HepG2 (cell line): ENCODE measurements around the gene RIPOR3. TPM values are rescaled to one million over a fixed set of nuclear protein-coding genes. Genes with fewer than 3 reads are reported as not detected.
A peak's percentile ranks its signal among the peaks of the same experiment; 100 is the strongest.

Source experiments
- CBX1 ChIP-seq: IDR thresholded peaks from one replicate; pipeline ENCODE4 v1.6.1; 2016; ENCODE audit warnings: antibody characterized with exemption, low read depth
- GATA4 ChIP-seq: sonication (generic); IDR thresholded peaks from 2 replicates; pipeline ENCODE4 v1.6.1; 2016; ENCODE audit warnings: antibody characterized with exemption, low read depth, borderline replicate concordance
- KLF6 ChIP-seq: IDR thresholded peaks from 2 replicates; pipeline ENCODE4 v1.8.0; 2016; ENCODE audit warnings: missing biosample characterization, missing genetic modification reagents
- MIER2 ChIP-seq: IDR thresholded peaks from 2 replicates; pipeline ENCODE4 v1.6.1; 2016; ENCODE audit warnings: missing biosample characterization, missing genetic modification reagents
- NFE2L1 ChIP-seq: sonication (generic); formaldehyde crosslinking; IDR thresholded peaks from 2 replicates; pipeline ENCODE4 v1.4.0; 2020; ENCODE audit warnings: missing genetic modification reagents, mild to moderate bottlenecking, borderline replicate concordance
- RXRA ChIP-seq: sonication (generic); formaldehyde crosslinking; IDR thresholded peaks from 2 replicates; pipeline ENCODE4 v1.5.1; 2020; ENCODE audit warnings: missing genetic modification reagents
- SALL1 ChIP-seq: sonication (generic); formaldehyde crosslinking; IDR thresholded peaks from 2 replicates; pipeline ENCODE4 v1.8.0; 2022; ENCODE audit warnings: mild to moderate bottlenecking, missing genetic modification reagents
- SIN3B ChIP-seq: fragments of 150-350 bp; IDR thresholded peaks from 2 replicates; pipeline ENCODE4 v1.6.1; 2014; ENCODE audit warnings: low read length
- TGIF2 ChIP-seq: IDR thresholded peaks from 2 replicates; pipeline ENCODE4 v1.6.1; 2016; ENCODE audit warnings: control low read depth, missing compliant biosample characterization
- XRCC5 ChIP-seq: fragments of 200-400 bp; formaldehyde crosslinking; optimal IDR thresholded peaks from 2 replicates; pipeline ENCODE3; 2017; ENCODE audit warnings: mild to moderate bottlenecking, low read length
- ZFP41 ChIP-seq: sonication (generic); formaldehyde crosslinking; IDR thresholded peaks from 2 replicates; pipeline ENCODE4 v1.4.0; 2020; ENCODE audit warnings: mild to moderate bottlenecking, missing genetic modification reagents, borderline replicate concordance
- ZNF235 ChIP-seq: sonication (generic); formaldehyde crosslinking; IDR thresholded peaks from 2 replicates; pipeline ENCODE4 v1.8.1; 2023; ENCODE audit warnings: mild to moderate bottlenecking, missing genetic modification reagents, borderline replicate concordance
- ZNF251 ChIP-seq: sonication (generic); formaldehyde crosslinking; IDR thresholded peaks from 2 replicates; pipeline ENCODE4 v1.9.0; 2021; ENCODE audit warnings: mild to moderate bottlenecking, missing genetic modification reagents
- ZNF263 ChIP-seq: sonication (generic); formaldehyde crosslinking; IDR thresholded peaks from 2 replicates; pipeline ENCODE4 v1.4.0; 2020; ENCODE audit warnings: missing genetic modification reagents
- ZNF350 ChIP-seq: sonication (generic); formaldehyde crosslinking; IDR thresholded peaks from 2 replicates; pipeline ENCODE4 v1.4.0; 2020; ENCODE audit warnings: mild to moderate bottlenecking, low read depth, missing genetic modification reagents, borderline replicate concordance
- ZNF678 ChIP-seq: sonication (generic); formaldehyde crosslinking; IDR thresholded peaks from 2 replicates; pipeline ENCODE4 v1.4.0; 2020; ENCODE audit warnings: mild to moderate bottlenecking, missing genetic modification reagents
- ZNF747 ChIP-seq: sonication (generic); formaldehyde crosslinking; IDR thresholded peaks from 2 replicates; pipeline ENCODE4 v1.8.1; 2023; ENCODE audit warnings: missing genetic modification reagents, mild to moderate bottlenecking, borderline replicate concordance
- ZNF788 ChIP-seq: sonication (generic); formaldehyde crosslinking; IDR thresholded peaks from 2 replicates; pipeline ENCODE4 v1.5.0; 2020; ENCODE audit warnings: mild to moderate bottlenecking, missing genetic modification reagents, borderline replicate concordance
- polyA plus RNA-seq, 8 experiments: library from polyadenylated mRNA; depleted of rRNA in 3 of 8; stranded (reverse) in 7 of 8; unstranded in 1 of 8; fragments of >200 nt; fragmentation: Illumina TruSeq in 4 of 8; extraction: Trizol in 4 of 8; gene quantifications; 2 replicates each; pipeline versions ENCODE4 v1.2.1 to v1.2.3, GENCODE V29; 2011 to 2016; ENCODE audit warnings: low read depth in 4 of 8, missing spikeins in 1 of 8, mixed read lengths in 1 of 8; ENCODE audit not compliant: insufficient read depth in 1 of 8
- total RNA-seq, 5 experiments: library from RNA; depleted of rRNA; stranded (reverse); fragments of >200 nt; fragmentation: Illumina TruSeq; extraction: Trizol; gene quantifications; 2 replicates each; pipeline ENCODE4 v1.2.3, GENCODE V29; 2016; ENCODE audit warnings: low read depth in 1 of 5
- TF ChIP-seq, protein P1 (sequence below): sonication (generic); formaldehyde crosslinking; IDR thresholded peaks from 2 replicates; pipeline ENCODE4 v1.4.0; 2020; ENCODE audit warnings: mild to moderate bottlenecking, missing genetic modification reagents
- TF ChIP-seq, protein P2 (sequence below): sonication (generic); formaldehyde crosslinking; IDR thresholded peaks from 2 replicates; pipeline ENCODE4 v1.5.0; 2020; ENCODE audit warnings: mild to moderate bottlenecking, missing genetic modification reagents, moderate library complexity
- TF ChIP-seq, protein P3 (sequence below): sonication (generic); formaldehyde crosslinking; IDR thresholded peaks from 2 replicates; pipeline ENCODE4 v1.5.0; 2020; ENCODE audit warnings: mild to moderate bottlenecking, missing genetic modification reagents, borderline replicate concordance
- TF ChIP-seq, protein P4 (sequence below): sonication (generic); formaldehyde crosslinking; IDR thresholded peaks from 2 replicates; pipeline ENCODE4 v1.4.0; 2020; ENCODE audit warnings: mild to moderate bottlenecking, missing genetic modification reagents, borderline replicate concordance
- TF ChIP-seq, protein P5 (sequence below): sonication (generic); formaldehyde crosslinking; conservative IDR thresholded peaks from 2 replicates; pipeline ENCODE4 v1.4.0; 2020; ENCODE audit warnings: missing genetic modification reagents

The RIPOR3 gene
- total and polyA plus RNA-seq, 2 of the 13 experiments (the other 11 are each of a cell fraction or from before 2014, with no cell fraction given): 0.18 TPM; not detected in 1

DNA sequence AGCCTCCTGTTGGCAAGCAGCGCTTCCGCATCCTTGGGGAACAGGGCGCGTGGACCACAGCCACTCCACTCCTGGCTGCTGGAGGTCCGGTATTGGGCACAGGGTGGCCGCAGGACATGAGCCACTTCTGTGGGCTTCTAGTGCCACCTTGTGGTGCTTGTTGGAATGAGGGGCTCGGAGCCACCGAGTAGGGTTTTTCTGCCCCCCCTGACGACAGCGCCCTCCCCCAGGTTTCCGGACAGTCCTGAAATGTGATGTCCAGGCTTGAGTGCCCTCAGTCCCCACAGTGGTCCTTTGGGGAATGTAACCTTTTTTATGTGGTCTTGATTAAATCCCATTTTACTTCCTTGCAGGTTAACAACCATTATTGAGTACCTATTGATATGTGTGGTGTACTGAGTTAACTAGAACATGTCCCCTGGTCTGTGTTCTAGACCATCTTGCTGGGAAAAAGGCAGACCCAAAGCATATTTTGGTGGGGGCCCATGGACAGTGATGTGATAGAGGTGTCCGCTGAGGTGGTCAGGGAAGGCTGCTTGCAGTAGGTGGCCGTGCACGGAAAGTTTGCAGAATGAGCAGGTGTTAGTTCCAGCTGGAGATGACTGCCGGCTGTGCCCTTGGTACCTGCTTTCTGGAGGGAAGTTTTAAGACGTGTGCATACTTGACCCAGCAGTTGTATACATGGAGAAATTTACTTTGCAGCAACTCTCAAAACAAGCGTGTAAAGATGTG is 111.2 kb downstream of the RIPOR3 start (continued):
- TF ChIP-seq ZNF747 (CRISPR knock-in tag) (no peak), GATA4 (no peak), SIN3B (0 out of 2 replicates have a peak, but pooled peaks have one; percentile 17), RXRA (CRISPR knock-in tag) (peak; percentile 63), ZNF235 (CRISPR knock-in tag) (0 out of 2 replicates have a peak, but pooled peaks have one; percentile 59), ZNF788 (peak; percentile 39; the same call in 1 of the 2 replicates), ZNF350 (CRISPR knock-in tag) (peak; percentile 80; the same call in 1 of the 2 replicates), ZNF251 (CRISPR knock-in tag) (no peak), CBX1 (peak; percentile 54), NFE2L1 (CRISPR knock-in tag) (no peak), KLF6 (CRISPR knock-in tag) (no peak), TGIF2 (0 out of 2 replicates have a peak, but pooled peaks have one; percentile 44), MIER2 (CRISPR knock-in tag) (peak; percentile 20; the same call in 1 of the 2 replicates), XRCC5 (peak; percentile 92), SALL1 (CRISPR knock-in tag) (peak; percentile 62), ZFP41 (CRISPR knock-in tag) (no peak; the same call in 1 of the 2 replicates), ZNF678 (CRISPR knock-in tag) (no peak), ZNF263 (CRISPR knock-in tag) (no peak)
- TF ChIP-seq, protein P1, sequence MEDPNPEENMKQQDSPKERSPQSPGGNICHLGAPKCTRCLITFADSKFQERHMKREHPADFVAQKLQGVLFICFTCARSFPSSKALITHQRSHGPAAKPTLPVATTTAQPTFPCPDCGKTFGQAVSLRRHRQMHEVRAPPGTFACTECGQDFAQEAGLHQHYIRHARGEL (CRISPR knock-in tag): peak; percentile 76; the same call in 1 of the 2 replicates
- TF ChIP-seq, protein P2, sequence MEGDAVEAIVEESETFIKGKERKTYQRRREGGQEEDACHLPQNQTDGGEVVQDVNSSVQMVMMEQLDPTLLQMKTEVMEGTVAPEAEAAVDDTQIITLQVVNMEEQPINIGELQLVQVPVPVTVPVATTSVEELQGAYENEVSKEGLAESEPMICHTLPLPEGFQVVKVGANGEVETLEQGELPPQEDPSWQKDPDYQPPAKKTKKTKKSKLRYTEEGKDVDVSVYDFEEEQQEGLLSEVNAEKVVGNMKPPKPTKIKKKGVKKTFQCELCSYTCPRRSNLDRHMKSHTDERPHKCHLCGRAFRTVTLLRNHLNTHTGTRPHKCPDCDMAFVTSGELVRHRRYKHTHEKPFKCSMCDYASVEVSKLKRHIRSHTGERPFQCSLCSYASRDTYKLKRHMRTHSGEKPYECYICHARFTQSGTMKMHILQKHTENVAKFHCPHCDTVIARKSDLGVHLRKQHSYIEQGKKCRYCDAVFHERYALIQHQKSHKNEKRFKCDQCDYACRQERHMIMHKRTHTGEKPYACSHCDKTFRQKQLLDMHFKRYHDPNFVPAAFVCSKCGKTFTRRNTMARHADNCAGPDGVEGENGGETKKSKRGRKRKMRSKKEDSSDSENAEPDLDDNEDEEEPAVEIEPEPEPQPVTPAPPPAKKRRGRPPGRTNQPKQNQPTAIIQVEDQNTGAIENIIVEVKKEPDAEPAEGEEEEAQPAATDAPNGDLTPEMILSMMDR (CRISPR knock-in tag): peak; percentile 99
- TF ChIP-seq, protein P3, sequence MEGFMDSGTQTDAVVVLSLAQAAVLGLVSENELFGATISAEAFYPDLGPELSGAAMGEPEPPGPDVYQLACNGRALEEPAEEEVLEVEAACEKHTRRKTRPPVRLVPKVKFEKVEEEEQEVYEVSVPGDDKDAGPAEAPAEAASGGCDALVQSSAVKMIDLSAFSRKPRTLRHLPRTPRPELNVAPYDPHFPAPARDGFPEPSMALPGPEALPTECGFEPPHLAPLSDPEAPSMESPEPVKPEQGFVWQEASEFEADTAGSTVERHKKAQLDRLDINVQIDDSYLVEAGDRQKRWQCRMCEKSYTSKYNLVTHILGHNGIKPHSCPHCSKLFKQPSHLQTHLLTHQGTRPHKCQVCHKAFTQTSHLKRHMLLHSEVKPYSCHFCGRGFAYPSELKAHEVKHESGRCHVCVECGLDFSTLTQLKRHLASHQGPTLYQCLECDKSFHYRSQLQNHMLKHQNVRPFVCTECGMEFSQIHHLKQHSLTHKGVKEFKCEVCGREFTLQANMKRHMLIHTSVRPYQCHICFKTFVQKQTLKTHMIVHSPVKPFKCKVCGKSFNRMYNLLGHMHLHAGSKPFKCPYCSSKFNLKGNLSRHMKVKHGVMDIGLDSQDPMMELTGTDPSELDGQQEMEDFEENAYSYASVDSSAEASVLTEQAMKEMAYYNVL (CRISPR knock-in tag): peak; percentile 90; the same call in 1 of the 2 replicates
- TF ChIP-seq, protein P4, sequence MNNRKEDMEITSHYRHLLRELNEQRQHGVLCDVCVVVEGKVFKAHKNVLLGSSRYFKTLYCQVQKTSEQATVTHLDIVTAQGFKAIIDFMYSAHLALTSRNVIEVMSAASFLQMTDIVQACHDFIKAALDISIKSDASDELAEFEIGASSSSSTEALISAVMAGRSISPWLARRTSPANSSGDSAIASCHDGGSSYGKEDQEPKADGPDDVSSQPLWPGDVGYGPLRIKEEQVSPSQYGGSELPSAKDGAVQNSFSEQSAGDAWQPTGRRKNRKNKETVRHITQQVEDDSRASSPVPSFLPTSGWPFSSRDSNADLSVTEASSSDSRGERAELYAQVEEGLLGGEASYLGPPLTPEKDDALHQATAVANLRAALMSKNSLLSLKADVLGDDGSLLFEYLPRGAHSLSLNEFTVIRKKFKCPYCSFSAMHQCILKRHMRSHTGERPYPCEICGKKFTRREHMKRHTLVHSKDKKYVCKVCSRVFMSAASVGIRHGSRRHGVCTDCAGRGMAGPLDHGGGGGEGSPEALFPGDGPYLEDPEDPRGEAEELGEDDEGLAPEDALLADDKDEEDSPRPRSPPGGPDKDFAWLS (CRISPR knock-in tag): no peak
- TF ChIP-seq, protein P5, sequence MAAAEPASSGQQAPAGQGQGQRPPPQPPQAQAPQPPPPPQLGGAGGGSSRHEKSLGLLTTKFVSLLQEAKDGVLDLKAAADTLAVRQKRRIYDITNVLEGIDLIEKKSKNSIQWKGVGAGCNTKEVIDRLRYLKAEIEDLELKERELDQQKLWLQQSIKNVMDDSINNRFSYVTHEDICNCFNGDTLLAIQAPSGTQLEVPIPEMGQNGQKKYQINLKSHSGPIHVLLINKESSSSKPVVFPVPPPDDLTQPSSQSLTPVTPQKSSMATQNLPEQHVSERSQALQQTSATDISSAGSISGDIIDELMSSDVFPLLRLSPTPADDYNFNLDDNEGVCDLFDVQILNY (CRISPR knock-in tag): no peak
